Measurements from ENCODE around the gene RASSF9.

The RASSF9 gene

GRCh38 chr12:85843606-85844310 lies 7.5 kb upstream of the RASSF9 start:
- no peaks in the 10 kb centered on the region for H3K27me3 ChIP-seq (ENCODE audit: control insufficient read depth, insufficient read depth, low read length)
- no CpG with 5 or more reads among the region's 17 CpGs for WGBS (ENCODE audit: insufficient coverage, insufficient read length)
- no peak for DNase-seq (ENCODE audit: low read depth, low spot score)
- no peak overlapping the region for H3K4me3 ChIP-seq (ENCODE audit: low read length)
- H3K36me3 ChIP-seq (ENCODE audit: control insufficient read depth, insufficient read depth, low read length) = no peaks in the 10 kb centered on the region
- H3K27ac ChIP-seq (ENCODE audit: low read length) = no peak overlapping the region
- no peaks in the 10 kb centered on the region; the same call in 1 of the 2 replicates for H3K4me1 ChIP-seq (ENCODE audit: control insufficient read depth, insufficient read depth, low read length)
- H3K9me3 ChIP-seq (ENCODE audit: control insufficient read depth, insufficient read depth, low read length) = no peaks in the 10 kb centered on the region

GRCh38 chr12:85835426-85836196 lies 598 bp downstream of the RASSF9 start:
- no peak for DNase-seq (ENCODE audit: low read depth, low spot score)
- no CpG with 5 or more reads among the region's 4 CpGs for WGBS (ENCODE audit: insufficient coverage, insufficient read length)
- Histone ChIP-seq H3K4me1 (ENCODE audit: control insufficient read depth, insufficient read depth, low read length) (peaks cover 2% of the 10 kb centered on the region; the same call in 1 of the 2 replicates), H3K36me3 (ENCODE audit: control insufficient read depth, insufficient read depth, low read length) (no peaks in the 10 kb centered on the region), H3K27ac (ENCODE audit: low read length) (no peak overlapping the region), H3K27me3 (ENCODE audit: control insufficient read depth, insufficient read depth, low read length) (no peaks in the 10 kb centered on the region), H3K9me3 (ENCODE audit: control insufficient read depth, insufficient read depth, low read length) (no peaks in the 10 kb centered on the region), H3K4me3 (ENCODE audit: low read length) (no peak overlapping the region)

GRCh38 chr12:85834378-85834777 lies 1.8 kb downstream of the RASSF9 start:
- peaks cover 2% of the 10 kb centered on the region; the same call in 1 of the 2 replicates for H3K4me1 ChIP-seq (ENCODE audit: control insufficient read depth, insufficient read depth, low read length)
- no peaks in the 10 kb centered on the region for H3K36me3 ChIP-seq (ENCODE audit: control insufficient read depth, insufficient read depth, low read length)
- no peak overlapping the region for H3K4me3 ChIP-seq (ENCODE audit: low read length)
- no peaks in the 10 kb centered on the region for H3K9me3 ChIP-seq (ENCODE audit: control insufficient read depth, insufficient read depth, low read length)
- no peak overlapping the region for H3K27ac ChIP-seq (ENCODE audit: low read length)
- no peak for DNase-seq (ENCODE audit: low read depth, low spot score)
- no CpG with 5 or more reads among the region's 2 CpGs for WGBS (ENCODE audit: insufficient coverage, insufficient read length)
- no peaks in the 10 kb centered on the region for H3K27me3 ChIP-seq (ENCODE audit: control insufficient read depth, insufficient read depth, low read length)

GRCh38 chr12:85833579-85833978 lies 2.6 kb downstream of the RASSF9 start:
- H3K36me3 ChIP-seq (ENCODE audit: control insufficient read depth, insufficient read depth, low read length) = no peaks in the 10 kb centered on the region
- peaks cover 2% of the 10 kb centered on the region; the same call in 1 of the 2 replicates for H3K4me1 ChIP-seq (ENCODE audit: control insufficient read depth, insufficient read depth, low read length)
- no peaks in the 10 kb centered on the region for H3K27me3 ChIP-seq (ENCODE audit: control insufficient read depth, insufficient read depth, low read length)
- no peaks in the 10 kb centered on the region for H3K9me3 ChIP-seq (ENCODE audit: control insufficient read depth, insufficient read depth, low read length)
- no peak overlapping the region for H3K4me3 ChIP-seq (ENCODE audit: low read length)
- no peak for DNase-seq (ENCODE audit: low read depth, low spot score)
- H3K27ac ChIP-seq (ENCODE audit: low read length) = no peak overlapping the region

- Histone ChIP-seq H3K27ac (ENCODE audit: low read length) (no peak overlapping the region), H3K27me3 (ENCODE audit: control insufficient read depth, insufficient read depth, low read length) (no peaks in the 10 kb centered on the region), H3K4me1 (ENCODE audit: control insufficient read depth, insufficient read depth, low read length) (peaks cover 1% of the 10 kb centered on the region; the same call in 1 of the 2 replicates), H3K9me3 (ENCODE audit: control insufficient read depth, insufficient read depth, low read length) (no peaks in the 10 kb centered on the region), H3K4me3 (ENCODE audit: low read length) (no peak overlapping the region), H3K36me3 (ENCODE audit: control insufficient read depth, insufficient read depth, low read length) (no peaks in the 10 kb centered on the region)
- WGBS (ENCODE audit: insufficient coverage, insufficient read length) = no CpG with 5 or more reads among the region's 2 CpGs
- DNase-seq (ENCODE audit: low read depth, low spot score) = no peak
Measured at GRCh38 chr12:85831327-85831990, 4.8 kb downstream of the RASSF9 start.

GRCh38 chr12:85829391-85829790 lies 6.8 kb downstream of the RASSF9 start:
- Histone ChIP-seq H3K27ac (ENCODE audit: low read length) (no peak overlapping the region), H3K9me3 (ENCODE audit: control insufficient read depth, insufficient read depth, low read length) (no peaks in the 10 kb centered on the region), H3K27me3 (ENCODE audit: control insufficient read depth, insufficient read depth, low read length) (no peaks in the 10 kb centered on the region), H3K4me1 (ENCODE audit: control insufficient read depth, insufficient read depth, low read length) (no peaks in the 10 kb centered on the region), H3K36me3 (ENCODE audit: control insufficient read depth, insufficient read depth, low read length) (no peaks in the 10 kb centered on the region), H3K4me3 (ENCODE audit: low read length) (no peak overlapping the region)
- WGBS (ENCODE audit: insufficient coverage, insufficient read length) = no CpG with 5 or more reads among the region's 2 CpGs
- DNase-seq (ENCODE audit: low read depth, low spot score) = no peak

GRCh38 chr12:85828576-85828975 lies 7.6 kb downstream of the RASSF9 start:
- H3K36me3 ChIP-seq (ENCODE audit: control insufficient read depth, insufficient read depth, low read length) = no peaks in the 10 kb centered on the region
- H3K4me1 ChIP-seq (ENCODE audit: control insufficient read depth, insufficient read depth, low read length) = no peaks in the 10 kb centered on the region
- WGBS (ENCODE audit: insufficient coverage, insufficient read length) = no CpG with 5 or more reads among the region's 1 CpG
- H3K4me3 ChIP-seq (ENCODE audit: low read length) = no peak overlapping the region
- no peaks in the 10 kb centered on the region for H3K9me3 ChIP-seq (ENCODE audit: control insufficient read depth, insufficient read depth, low read length)
- DNase-seq (ENCODE audit: low read depth, low spot score) = no peak
- no peak overlapping the region for H3K27ac ChIP-seq (ENCODE audit: low read length)
- no peaks in the 10 kb centered on the region for H3K27me3 ChIP-seq (ENCODE audit: control insufficient read depth, insufficient read depth, low read length)

GRCh38 chr12:85825746-85826145 lies 10.5 kb downstream of the RASSF9 start:
- DNase-seq (ENCODE audit: low read depth, low spot score) = no peak
- H3K27ac ChIP-seq (ENCODE audit: low read length) = no peak overlapping the region

GRCh38 chr12:85823436-85824180 lies 12.6 kb downstream of the RASSF9 start:
- no peaks in the 10 kb centered on the region for H3K4me1 ChIP-seq (ENCODE audit: control insufficient read depth, insufficient read depth, low read length)
- H3K27me3 ChIP-seq (ENCODE audit: control insufficient read depth, insufficient read depth, low read length) = no peaks in the 10 kb centered on the region
- H3K27ac ChIP-seq (ENCODE audit: low read length) = no peak overlapping the region
- H3K36me3 ChIP-seq (ENCODE audit: control insufficient read depth, insufficient read depth, low read length) = no peaks in the 10 kb centered on the region
- no peaks in the 10 kb centered on the region for H3K9me3 ChIP-seq (ENCODE audit: control insufficient read depth, insufficient read depth, low read length)
- no peak for DNase-seq (ENCODE audit: low read depth, low spot score)
- no peak overlapping the region for H3K4me3 ChIP-seq (ENCODE audit: low read length)
- WGBS (ENCODE audit: insufficient coverage, insufficient read length) = no CpG with 5 or more reads among the region's 4 CpGs

More at GRCh38 chr12:85825746-85826145, 10.5 kb downstream of the RASSF9 start:
- Histone ChIP-seq H3K4me3 (ENCODE audit: low read length) (no peak overlapping the region), H3K9me3 (ENCODE audit: control insufficient read depth, insufficient read depth, low read length) (no peaks in the 10 kb centered on the region), H3K4me1 (ENCODE audit: control insufficient read depth, insufficient read depth, low read length) (no peaks in the 10 kb centered on the region), H3K27me3 (ENCODE audit: control insufficient read depth, insufficient read depth, low read length) (no peaks in the 10 kb centered on the region), H3K36me3 (ENCODE audit: control insufficient read depth, insufficient read depth, low read length) (no peaks in the 10 kb centered on the region)

- no peaks in the 10 kb centered on the region for H3K27me3 ChIP-seq (ENCODE audit: control insufficient read depth, insufficient read depth, low read length)
- DNase-seq (ENCODE audit: low read depth, low spot score) = no peak
- no peaks in the 10 kb centered on the region for H3K36me3 ChIP-seq (ENCODE audit: control insufficient read depth, insufficient read depth, low read length)
- H3K9me3 ChIP-seq (ENCODE audit: control insufficient read depth, insufficient read depth, low read length) = no peaks in the 10 kb centered on the region
- no peak overlapping the region for H3K4me3 ChIP-seq (ENCODE audit: low read length)
- H3K27ac ChIP-seq (ENCODE audit: low read length) = no peak overlapping the region
- no CpG with 5 or more reads among the region's 5 CpGs for WGBS (ENCODE audit: insufficient coverage, insufficient read length)
- H3K4me1 ChIP-seq (ENCODE audit: control insufficient read depth, insufficient read depth, low read length) = no peaks in the 10 kb centered on the region
Measured at GRCh38 chr12:85821759-85822158, 14.4 kb downstream of the RASSF9 start.
